ENCODE measurements around the gene FAM222A. TPM values are rescaled to one million over a fixed set of nuclear protein-coding genes. Genes with fewer than 3 reads are reported as not detected.

The FAM222A gene
- total RNA-seq, 2 experiments from 2014 or later: 0.70 to 1.6 TPM

GRCh38 chr12:109816870-109817269 lies 103.2 kb downstream of the FAM222A start:
- H3K4me1 Mint-ChIP-seq: no peaks in the 10 kb centered on the region
- no peaks in the 10 kb centered on the region for H3K36me3 Mint-ChIP-seq
- H3K27me3 Mint-ChIP-seq: peaks cover 7% of the 10 kb centered on the region
- no peaks in the 10 kb centered on the region for H3K9me3 Mint-ChIP-seq (ENCODE audit: low read depth)
- H3K27ac Mint-ChIP-seq: no peak overlapping the region
- ATAC-seq (no peak), DNase-seq (no peak)
- CTCF ChIA-PET: no interaction called here
- no peak overlapping the region for H3K4me3 Mint-ChIP-seq

GRCh38 chr12:109817627-109818231 lies 104.1 kb downstream of the FAM222A start:
- no peak for DNase-seq
- Mint-ChIP-seq H3K36me3 (no peaks in the 10 kb centered on the region), H3K9me3 (ENCODE audit: low read depth) (no peaks in the 10 kb centered on the region), H3K27me3 (peaks cover 7% of the 10 kb centered on the region), H3K4me1 (no peaks in the 10 kb centered on the region), H3K27ac (no peak overlapping the region), H3K4me3 (no peak overlapping the region)
- CTCF ChIA-PET: no interaction called here
- ATAC-seq: no peak

- Mint-ChIP-seq H3K4me3 (no peak overlapping the region), H3K27me3 (peaks cover 7% of the 10 kb centered on the region), H3K9me3 (ENCODE audit: low read depth) (no peaks in the 10 kb centered on the region), H3K27ac (no peak overlapping the region), H3K36me3 (no peaks in the 10 kb centered on the region), H3K4me1 (no peaks in the 10 kb centered on the region)
- ATAC-seq (no peak), DNase-seq (no peak)
- CTCF ChIA-PET: no interaction called here
Observed at GRCh38 chr12:109818253-109818652, 104.6 kb downstream of the FAM222A start.

GRCh38 chr12:109818905-109819500 lies 105.4 kb downstream of the FAM222A start:
- no peaks in the 10 kb centered on the region for H3K4me1 Mint-ChIP-seq
- no peak for DNase-seq
- H3K27ac Mint-ChIP-seq: no peak overlapping the region
- CTCF ChIA-PET: no interaction called here
- H3K9me3 Mint-ChIP-seq (ENCODE audit: low read depth): no peaks in the 10 kb centered on the region
- no peak for ATAC-seq
- H3K36me3 Mint-ChIP-seq: no peaks in the 10 kb centered on the region
- H3K4me3 Mint-ChIP-seq: no peak overlapping the region
- H3K27me3 Mint-ChIP-seq: peaks cover 7% of the 10 kb centered on the region

Other genes starting within 250 kb of the FAM222A start
- 10 to 100 TPM; 27.2 to 43.2 TPM for gene KCTD10, start 236.5 kb upstream of the FAM222A start, total RNA-seq
- 10 to 100 TPM; 36.6 to 39.0 TPM for gene UBE3B, start 236.2 kb upstream of the FAM222A start, total RNA-seq
- 10 to 100 TPM; 35.4 to 40.9 TPM for gene MMAB, start 140.3 kb upstream of the FAM222A start, total RNA-seq
- gene MVK, start 140.0 kb upstream of the FAM222A start, total RNA-seq: 10 to 100 TPM; 21.7 to 27.4 TPM
- gene TRPV4, start 119.6 kb downstream of the FAM222A start, total RNA-seq: not detected
- 10 to 100 TPM; 16.3 to 19.2 TPM for gene GLTP, start 166.7 kb downstream of the FAM222A start, total RNA-seq
- 10 to 100 TPM; 38.4 to 40.1 TPM for gene TCHP, start 186.4 kb downstream of the FAM222A start, total RNA-seq

Data from activated CD8-positive, alpha-beta memory T cell treated with anti-CD3 and anti-CD28 coated beads, Interleukin-2, amount 10 ng/mL, durations not matched to agents 7 days and 5 days (primary cell).